Endodermal cell (in vitro differentiated cells): ENCODE results near the gene KCND2. TPM values are rescaled to one million over a fixed set of nuclear protein-coding genes. Genes with fewer than 3 reads are reported as not detected.

Experiments used
- DNase-seq: peaks from one replicate; pipeline ENCODE4 v3.0.0-alpha.2; 2017
- H3K27ac ChIP-seq: 2 replicates; pipeline ENCODE4 v1.5.1; 2013; ENCODE audit warnings: mild to moderate bottlenecking, low read depth, low read length, moderate library complexity
- H3K27me3 ChIP-seq: 2 replicates; pipeline ENCODE4 v1.6.1; 2013; ENCODE audit warnings: mild to moderate bottlenecking, low read length, moderate library complexity; ENCODE audit not compliant: insufficient read depth, control insufficient read depth, poor library complexity, severe bottlenecking
- H3K36me3 ChIP-seq: 2 replicates; pipeline ENCODE4 v1.7.0; 2013; ENCODE audit warnings: mild to moderate bottlenecking, low read length, moderate library complexity; ENCODE audit not compliant: control insufficient read depth, insufficient read depth
- H3K4me1 ChIP-seq: one replicate; pipeline ENCODE4 v1.7.0; 2013; ENCODE audit warnings: low read length; ENCODE audit not compliant: control insufficient read depth, insufficient read depth
- H3K4me3 ChIP-seq: 2 replicates; pipeline ENCODE4 v1.5.1; 2013; ENCODE audit warnings: mild to moderate bottlenecking, low read length, moderate library complexity
- H3K9ac ChIP-seq: 2 replicates; pipeline ENCODE4 v1.6.1; 2013; ENCODE audit warnings: mild to moderate bottlenecking, low read length, moderate library complexity; ENCODE audit not compliant: poor library complexity, severe bottlenecking; ENCODE audit errors: extremely low read depth
- H3K9me3 ChIP-seq: 2 replicates; pipeline ENCODE4 v1.6.1; 2013; ENCODE audit warnings: mild to moderate bottlenecking, low read length, moderate library complexity; ENCODE audit not compliant: control insufficient read depth
- H3K27ac Mint-ChIP-seq: 2 replicates; pipeline ENCODE4 v1.8.0; 2020; ENCODE audit warnings: mixed read lengths
- H3K27me3 Mint-ChIP-seq: 2 replicates; pipeline ENCODE4 v1.8.0; 2021; ENCODE audit warnings: mild to moderate bottlenecking, mixed read lengths; ENCODE audit not compliant: insufficient read depth
- H3K36me3 Mint-ChIP-seq: 2 replicates; pipeline ENCODE4 v1.8.0; 2020; ENCODE audit warnings: low read depth, mixed read lengths
- H3K4me1 Mint-ChIP-seq: 2 replicates; pipeline ENCODE4 v1.8.0; 2020; ENCODE audit warnings: mixed read lengths
- H3K4me3 Mint-ChIP-seq: 2 replicates; pipeline ENCODE4 v1.8.0; 2020; ENCODE audit warnings: mild to moderate bottlenecking, moderate library complexity, mixed read lengths
- H3K9me3 Mint-ChIP-seq: 2 replicates; pipeline ENCODE4 v1.8.0; 2020; ENCODE audit warnings: mild to moderate bottlenecking, mixed read lengths
- CTCF ChIP-seq: fragments of 200-600 bp; sonication (generic); conservative IDR thresholded peaks from 2 replicates; pipeline ENCODE4 v1.5.0; 2021; ENCODE audit warnings: antibody characterized with exemption, mild to moderate bottlenecking
- WGBS, 2 experiments: methylation state at CpG; one replicate each; pipeline versions ENCODE4 v1.1.5 to v1.1.7; 2013; ENCODE audit warnings: missing lambda C conversion rate in 2 of 2, mixed read lengths in 1 of 2; ENCODE audit not compliant: insufficient coverage in 1 of 2, insufficient read length in 1 of 2; 5-methylcytosine and 5-hydroxymethylcytosine counted together
- total RNA-seq, 2 donors: library from RNA; stranded (reverse); fragmentation: NEBNext Ultra II Directional in 1 of 2; extraction: Animal tissue kit (Norgen Biotek cat#: 25700) in 1 of 2; gene quantifications; 2 replicates in 1 of 2; 3 replicates in 1 of 2; pipeline ENCODE4 v1.2.1, GENCODE V29; 2021

The KCND2 gene
- total RNA-seq, 2 donors from 2014 or later: 0.71 to 4.6 TPM

- no peak overlapping the region for H3K9ac ChIP-seq
- H3K36me3 Mint-ChIP-seq: no peaks in the 10 kb centered on the region
- H3K27me3 ChIP-seq: no peaks in the 10 kb centered on the region
- no peaks in the 10 kb centered on the region for H3K9me3 ChIP-seq
- no peak for DNase-seq
- no peaks in the 10 kb centered on the region for H3K9me3 Mint-ChIP-seq
- H3K27ac Mint-ChIP-seq: no peak overlapping the region
- TF ChIP-seq CTCF: no peak
- no peak overlapping the region for H3K4me3 ChIP-seq
- no peaks in the 10 kb centered on the region for H3K27me3 Mint-ChIP-seq
- peaks cover 4% of the 10 kb centered on the region for H3K4me1 Mint-ChIP-seq
- H3K4me1 ChIP-seq: no peaks in the 10 kb centered on the region
- no peaks in the 10 kb centered on the region for H3K36me3 ChIP-seq
- no peak overlapping the region for H3K27ac ChIP-seq
- H3K4me3 Mint-ChIP-seq: no peak overlapping the region
Observed at GRCh38 chr7:120405652-120406051, 132.7 kb downstream of the KCND2 start.

DNA sequence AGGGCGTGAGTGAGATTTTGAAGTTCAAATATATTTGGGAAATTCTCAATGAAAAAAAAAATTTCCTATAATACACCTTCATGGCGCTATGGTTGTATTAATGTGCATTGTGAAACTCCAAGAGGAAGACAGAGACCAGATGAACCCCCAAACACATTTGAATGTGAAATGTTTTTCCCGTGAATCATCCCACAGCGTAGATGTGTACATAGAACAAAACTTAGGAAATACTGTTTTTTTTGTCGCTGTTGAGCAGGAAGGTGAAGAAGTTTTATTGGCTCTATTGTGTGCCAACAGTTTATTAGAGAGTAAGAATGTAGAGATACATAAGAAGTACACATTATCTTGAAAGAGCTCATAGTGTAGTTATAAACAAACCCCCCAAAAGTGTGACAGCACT is 134.0 kb downstream of the KCND2 start:
- H3K4me1 ChIP-seq: no peaks in the 10 kb centered on the region
- Mint-ChIP-seq H3K36me3 (no peaks in the 10 kb centered on the region), H3K27me3 (no peaks in the 10 kb centered on the region), H3K27ac (no peak overlapping the region), H3K9me3 (no peaks in the 10 kb centered on the region), H3K4me3 (no peak overlapping the region), H3K4me1 (peaks cover 4% of the 10 kb centered on the region)
- H3K27ac ChIP-seq: no peak overlapping the region
- no peak for TF ChIP-seq CTCF
- no peak overlapping the region for H3K9ac ChIP-seq
- no peak overlapping the region for H3K4me3 ChIP-seq
- no peaks in the 10 kb centered on the region for H3K27me3 ChIP-seq
- WGBS, 2 experiments: 83 to 94% methylated on average over 1 to 5 of the region's 5 CpGs
- H3K9me3 ChIP-seq: no peaks in the 10 kb centered on the region
- no peak for DNase-seq
- no peaks in the 10 kb centered on the region for H3K36me3 ChIP-seq

GRCh38 chr7:120412139-120413050 is 139.4 kb downstream of the KCND2 start:
- Histone ChIP-seq H3K4me3 (no peak overlapping the region), H3K27ac (no peak overlapping the region), H3K9ac (no peak overlapping the region), H3K36me3 (no peaks in the 10 kb centered on the region), H3K9me3 (no peaks in the 10 kb centered on the region), H3K4me1 (no peaks in the 10 kb centered on the region), H3K27me3 (no peaks in the 10 kb centered on the region)
- Mint-ChIP-seq H3K27me3 (no peaks in the 10 kb centered on the region), H3K4me3 (no peak overlapping the region), H3K36me3 (no peaks in the 10 kb centered on the region), H3K4me1 (no peaks in the 10 kb centered on the region), H3K27ac (no peak overlapping the region), H3K9me3 (no peaks in the 10 kb centered on the region)
- TF ChIP-seq CTCF: no peak
- WGBS, 2 experiments: 87% methylated on average over 2 of the region's 2 CpGs; no CpG with 5 or more reads in 1 of the 2 experiments
- no peak for DNase-seq
